Activated T-cell treated with anti-CD3 and anti-CD28 coated beads for 24 hours (primary cell): ENCODE data around the gene PAM16.

ENCODE experiments used
- DNase-seq: peaks from one replicate; pipeline ENCODE4 v3.0.0-alpha.2; 2020; ENCODE audit warnings: low read depth

PAM16 gene

DNA sequence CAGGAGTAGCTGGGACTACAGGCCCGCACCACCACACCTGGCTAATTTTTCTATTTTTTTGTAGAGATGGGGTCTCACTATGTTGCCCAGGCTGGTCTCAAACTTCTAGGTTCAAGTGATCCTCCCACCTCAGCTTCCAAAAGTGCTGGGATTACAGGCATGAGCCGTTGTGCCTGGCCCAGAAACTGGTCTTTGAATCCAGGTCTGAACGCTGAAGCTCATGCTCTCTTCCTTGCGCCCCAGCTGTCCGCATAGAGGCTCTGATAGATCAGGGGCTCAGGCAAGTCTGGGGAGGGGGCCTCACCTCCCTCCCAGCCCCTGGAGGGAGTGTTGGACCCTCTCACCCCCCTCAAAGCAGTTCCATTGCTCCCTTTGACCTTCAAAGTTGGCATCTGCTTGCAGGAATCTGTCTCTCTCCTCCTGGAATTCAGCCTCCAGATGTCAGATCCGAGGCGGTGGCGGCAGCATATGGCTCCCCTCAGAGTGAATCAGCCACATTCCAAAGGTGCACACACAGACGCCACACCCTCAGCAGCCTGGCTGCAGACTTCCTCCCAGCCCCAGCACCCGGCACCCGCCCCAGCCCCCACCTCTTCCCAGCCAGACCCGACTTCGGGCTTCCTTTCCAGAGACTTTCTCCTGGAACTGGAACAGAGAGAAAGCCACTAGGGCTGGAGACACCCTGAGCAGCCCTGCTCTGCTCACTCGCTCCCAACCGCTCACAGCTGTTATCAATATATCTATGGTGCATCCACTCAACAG, 52.2 kb downstream of the PAM16 start:
- DNase-seq: no peak

DNA sequence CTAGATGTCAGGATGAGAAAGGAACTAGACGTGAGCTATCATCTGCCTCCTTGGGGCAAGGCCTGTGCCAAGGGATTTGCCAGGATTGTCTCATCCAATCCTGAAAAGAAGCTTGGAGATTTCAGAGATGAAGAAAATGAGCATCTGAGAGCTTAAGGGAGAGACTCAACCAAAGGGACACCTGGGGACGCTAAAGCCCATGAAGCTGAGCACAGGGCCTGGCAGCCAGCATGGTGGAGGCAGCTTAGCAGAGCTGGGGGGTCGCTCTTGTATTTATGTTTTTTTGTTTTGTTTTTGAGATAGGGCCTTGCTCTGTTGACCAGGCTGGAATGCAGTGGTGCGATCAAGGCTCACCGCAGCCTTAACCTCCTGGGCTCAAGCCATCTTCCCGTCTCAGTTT, 53.6 kb downstream of the PAM16 start:
- no peak for DNase-seq

DNA sequence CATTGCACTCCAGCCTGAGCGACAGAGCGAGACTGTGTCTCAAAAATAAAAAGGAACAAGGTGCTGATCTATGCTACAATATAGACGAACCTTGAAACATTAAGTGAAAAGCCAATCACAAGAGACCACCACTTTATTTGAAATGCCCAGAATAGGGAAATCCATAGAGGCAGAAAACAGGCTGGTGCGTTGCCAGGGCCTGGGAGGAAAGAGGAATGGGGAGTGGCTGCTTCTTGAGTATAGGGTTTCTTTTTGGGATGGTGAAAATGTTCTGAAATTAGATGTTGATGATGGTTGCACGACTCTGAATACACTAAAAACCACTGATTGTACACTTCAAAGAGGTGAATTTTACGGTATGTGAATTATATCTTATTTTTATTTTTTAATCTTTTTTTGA, 55.5 kb downstream of the PAM16 start:
- DNase-seq: no peak

DNA sequence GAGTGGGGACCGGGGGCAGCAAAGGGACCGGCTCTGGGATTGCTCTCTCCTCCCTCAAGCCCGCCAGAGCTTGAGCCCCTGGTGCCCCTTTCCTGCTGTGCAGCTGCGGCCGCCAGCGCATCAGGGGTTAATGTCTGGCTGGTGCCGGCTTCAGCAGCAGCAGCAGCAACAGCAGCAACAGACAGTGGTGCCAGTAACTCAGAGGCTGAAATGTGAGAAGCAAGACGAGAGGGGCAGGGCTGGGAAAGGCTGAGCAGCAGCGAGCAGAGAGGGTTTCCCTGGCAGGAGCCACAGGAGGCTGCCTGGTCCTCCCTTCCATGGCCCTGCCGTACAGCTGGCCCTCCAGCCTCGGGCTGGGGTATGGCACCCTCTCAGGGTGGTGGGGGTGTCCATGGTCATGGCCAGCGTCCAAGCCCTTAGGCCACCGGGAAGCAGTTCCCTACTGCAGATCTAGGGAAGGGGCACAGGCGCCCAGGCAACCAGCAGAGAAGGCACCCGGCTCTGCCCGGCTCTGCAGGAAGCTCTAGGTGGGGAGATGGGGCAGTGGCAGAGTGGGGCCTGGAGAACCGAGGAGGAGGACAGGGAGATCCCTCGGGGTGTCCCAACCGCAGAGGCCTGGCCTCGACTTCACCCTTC, 57.2 kb downstream of the PAM16 start:
- no peak for DNase-seq

DNA sequence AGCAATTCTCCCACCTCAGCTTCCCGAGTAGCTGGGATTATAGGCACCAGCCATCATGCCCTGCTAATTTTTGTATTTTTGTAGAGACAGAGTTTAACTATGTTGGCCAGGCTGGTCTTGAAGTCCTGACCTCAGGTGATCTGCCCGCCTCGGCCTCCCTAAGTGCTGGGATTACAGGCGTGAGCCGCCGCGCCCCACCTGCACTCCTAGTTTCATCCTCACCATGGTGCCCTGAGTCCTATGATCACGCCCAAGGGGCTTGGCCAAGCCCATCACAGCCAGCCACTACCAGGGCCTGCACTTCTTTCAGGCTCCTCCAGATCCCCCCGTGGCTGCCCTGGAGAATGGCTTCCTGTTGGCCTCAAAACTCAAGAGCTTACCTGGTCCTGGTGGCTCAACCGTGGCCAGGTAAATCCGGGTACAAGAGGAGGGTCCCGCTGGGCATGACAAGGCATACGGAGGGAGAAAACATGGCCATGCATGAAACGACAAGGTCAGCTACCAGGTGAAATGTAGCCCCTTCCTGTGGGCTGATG, 57.9 kb downstream of the PAM16 start:
- DNase-seq: no peak

DNA sequence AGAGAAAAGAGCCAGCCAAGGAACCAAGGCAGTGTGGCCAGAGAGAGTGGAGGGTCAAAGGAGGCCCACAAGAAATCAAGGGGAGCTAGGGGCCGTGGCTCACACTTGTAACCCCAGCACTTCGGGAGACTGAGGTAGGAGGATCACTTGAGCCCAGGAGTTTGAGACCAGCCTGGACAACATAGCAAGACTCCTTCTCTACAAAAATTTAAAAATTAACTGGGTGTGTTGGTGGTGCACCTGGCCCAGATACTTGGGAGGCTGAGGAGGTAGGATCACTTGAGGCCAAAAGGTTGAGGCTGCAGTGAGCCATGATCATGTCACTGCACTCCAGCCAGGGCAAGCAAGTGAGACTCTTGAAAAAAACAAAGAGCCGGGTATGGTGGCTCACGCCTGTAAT, 59.4 kb downstream of the PAM16 start:
- no peak for DNase-seq
